OCI-LY7 (cell line): ENCODE results near the gene TNKS1BP1. TPM values are rescaled to one million over a fixed set of nuclear protein-coding genes. Genes with fewer than 3 reads are reported as not detected.

Source experiments
- BruUV-seq: library from RNA; stranded (reverse); fragments of 400-500 nt; replicated peaks from 2 replicates; lab custom pipeline; 2021; lab: Mats Ljungman, UMichigan
- CTCF ChIA-PET: fragments of 300-600 bp; sonication (Branson Sonifier 250); formaldehyde crosslinking; loops from one replicate; lab custom pipeline; 2022; ENCODE audit warnings: antibody characterized with exemption; ENCODE audit not compliant: unreplicated experiment; lab: Charles Lee
- POLR2A ChIA-PET: fragments of 300-600 bp; sonication (Branson Sonifier 250); formaldehyde crosslinking; loops from one replicate; lab custom pipeline; 2022; ENCODE audit warnings: antibody characterized with exemption; lab: Charles Lee
- DNase-seq: peaks from one replicate; pipeline ENCODE4 v3.0.0-alpha.2; 2015; ENCODE audit warnings: low spot score
- H2AFZ ChIP-seq: fragments of 200-600 bp; sonication (generic), shearing (Covaris generic); 2 replicates; pipeline ENCODE4 v1.6.1; 2014; ENCODE audit warnings: mild to moderate bottlenecking, antibody characterized with exemption, low read length, moderate library complexity
- H3K27ac ChIP-seq: fragments of 200-600 bp; sonication (generic); 2 replicates; pipeline ENCODE4 v1.5.1; 2014; ENCODE audit warnings: mixed run types, low read depth, mild to moderate bottlenecking, moderate library complexity, low read length, inconsistent platforms; ENCODE audit not compliant: poor library complexity, severe bottlenecking
- H3K36me3 ChIP-seq: fragments of 200-600 bp; sonication (generic); 2 replicates; pipeline ENCODE4 v1.6.1; 2014; ENCODE audit warnings: mild to moderate bottlenecking, antibody characterized with exemption, low read length, moderate library complexity, mixed read lengths; ENCODE audit not compliant: insufficient read depth
- H3K4me1 ChIP-seq: fragments of 200-600 bp; sonication (generic); 2 replicates; pipeline ENCODE4 v1.5.1; 2014; ENCODE audit warnings: mild to moderate bottlenecking, low read length; ENCODE audit not compliant: insufficient read depth, poor library complexity, severe bottlenecking
- H3K4me2 ChIP-seq: fragments of 200-600 bp; sonication (generic); 2 replicates; pipeline ENCODE4 v1.6.1; 2014; ENCODE audit warnings: mild to moderate bottlenecking, low read length
- H3K4me3 ChIP-seq: fragments of 200-600 bp; sonication (generic); 2 replicates; pipeline ENCODE4 v1.5.1; 2014; ENCODE audit warnings: mild to moderate bottlenecking, low read depth, low read length; ENCODE audit not compliant: poor library complexity, severe bottlenecking
- H3K79me2 ChIP-seq: fragments of 200-600 bp; sonication (generic); 2 replicates; pipeline ENCODE4 v1.6.1; 2016; ENCODE audit warnings: low read depth, mild to moderate bottlenecking, low read length, moderate library complexity, mixed read lengths; ENCODE audit not compliant: insufficient read depth
- H3K9me2 ChIP-seq: fragments of 200-600 bp; sonication (generic); 2 replicates; pipeline ENCODE4 v1.6.1; 2016; ENCODE audit warnings: mild to moderate bottlenecking, low read length, mixed read lengths; ENCODE audit not compliant: insufficient read depth
- H3K9me3 ChIP-seq: fragments of 200-600 bp; sonication (generic); 2 replicates; pipeline ENCODE4 v1.6.1; 2014; ENCODE audit warnings: mild to moderate bottlenecking, mixed run types, low read length, mixed read lengths
- H4K20me1 ChIP-seq: fragments of 200-600 bp; sonication (generic); 2 replicates; pipeline ENCODE4 v1.6.1; 2014; ENCODE audit warnings: mild to moderate bottlenecking, antibody characterized with exemption, low read length, moderate library complexity, mixed read lengths; ENCODE audit not compliant: insufficient read depth
- EZH2phosphoT487 ChIP-seq: fragments of 200-600 bp; sonication (generic); IDR thresholded peaks from 2 replicates; pipeline ENCODE4 v1.6.1; 2018; ENCODE audit warnings: low read depth, borderline replicate concordance, mild to moderate bottlenecking, mixed run types, antibody characterized with exemption, low read length, moderate library complexity, mixed read lengths
- intact Hi-C: fragments of 100-400 bp; cut with micrococcal nuclease; formaldehyde crosslinking; loops from one replicate; pipeline ENCODE4 v1.10.0; 2022; ENCODE audit not compliant: unreplicated experiment
- total RNA-seq, 2 experiments: library from RNA; depleted of rRNA in 1 of 2; stranded (reverse); fragments of >200 nt in 1 of 2; shearing (Covaris generic) in 1 of 2; gene quantifications; 2 replicates each; pipeline ENCODE4 v1.2.3, GENCODE V29; 2014 to 2022
- TF ChIP-seq, protein P1 (sequence below): fragments of 200-600 bp; sonication (generic); conservative IDR thresholded peaks from 2 replicates; pipeline ENCODE4 v1.5.1; 2014; ENCODE audit warnings: mild to moderate bottlenecking, antibody characterized with exemption, low read length, moderate library complexity, mixed read lengths

TNKS1BP1 gene
- total RNA-seq, 2 experiments from 2014 or later: 5.3 to 16.4 TPM

- H2AFZ ChIP-seq: no peak overlapping the region
- no peaks in the 10 kb centered on the region for H3K36me3 ChIP-seq
- no peaks in the 10 kb centered on the region for H4K20me1 ChIP-seq
- H3K9me2 ChIP-seq: no peaks in the 10 kb centered on the region
- ChIA-PET POLR2A (interaction anchor here (0.6 kb wide), 1 partner anchor 20 kb away, joined by 3 read pairs; no protein-coding TSS in a partner anchor), CTCF (no interaction called here)
- no peak overlapping the region for H3K4me2 ChIP-seq
- no peaks in the 10 kb centered on the region for H3K4me1 ChIP-seq
- H3K79me2 ChIP-seq: no peaks in the 10 kb centered on the region
- TF ChIP-seq, protein P1, sequence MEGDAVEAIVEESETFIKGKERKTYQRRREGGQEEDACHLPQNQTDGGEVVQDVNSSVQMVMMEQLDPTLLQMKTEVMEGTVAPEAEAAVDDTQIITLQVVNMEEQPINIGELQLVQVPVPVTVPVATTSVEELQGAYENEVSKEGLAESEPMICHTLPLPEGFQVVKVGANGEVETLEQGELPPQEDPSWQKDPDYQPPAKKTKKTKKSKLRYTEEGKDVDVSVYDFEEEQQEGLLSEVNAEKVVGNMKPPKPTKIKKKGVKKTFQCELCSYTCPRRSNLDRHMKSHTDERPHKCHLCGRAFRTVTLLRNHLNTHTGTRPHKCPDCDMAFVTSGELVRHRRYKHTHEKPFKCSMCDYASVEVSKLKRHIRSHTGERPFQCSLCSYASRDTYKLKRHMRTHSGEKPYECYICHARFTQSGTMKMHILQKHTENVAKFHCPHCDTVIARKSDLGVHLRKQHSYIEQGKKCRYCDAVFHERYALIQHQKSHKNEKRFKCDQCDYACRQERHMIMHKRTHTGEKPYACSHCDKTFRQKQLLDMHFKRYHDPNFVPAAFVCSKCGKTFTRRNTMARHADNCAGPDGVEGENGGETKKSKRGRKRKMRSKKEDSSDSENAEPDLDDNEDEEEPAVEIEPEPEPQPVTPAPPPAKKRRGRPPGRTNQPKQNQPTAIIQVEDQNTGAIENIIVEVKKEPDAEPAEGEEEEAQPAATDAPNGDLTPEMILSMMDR: no peak
- TF ChIP-seq EZH2phosphoT487: no peak
- intact Hi-C loops: no loop called here
- H3K4me3 ChIP-seq: no peak overlapping the region
- DNase-seq: no peak
- H3K9me3 ChIP-seq: no peaks in the 10 kb centered on the region
- H3K27ac ChIP-seq: no peak overlapping the region
- BruUV-seq: no TSS peak
These were observed 73.7 kb downstream of the TNKS1BP1 start for GRCh38 chr11:57251037-57251436.

Other genes with a start within 250 kb of the TNKS1BP1 start
- not detected in 2 replicates for gene LRRC55, start 143.0 kb downstream of the TNKS1BP1 start, total RNA-seq (2014; rRNA removed; shearing (Covaris generic))
- not detected in 2 replicates for gene LRRC55, start 143.0 kb downstream of the TNKS1BP1 start, total RNA-seq (2022)
- not detected in 2 replicates for gene APLNR, start 87.7 kb downstream of the TNKS1BP1 start, total RNA-seq (2014; rRNA removed; shearing (Covaris generic))
- not detected in 2 replicates for gene APLNR, start 87.7 kb downstream of the TNKS1BP1 start, total RNA-seq (2022)
- 146 and 185 TPM in 2 replicates for gene SSRP1, start 10.9 kb upstream of the TNKS1BP1 start, total RNA-seq (2014; rRNA removed; shearing (Covaris generic))
- gene SSRP1, start 10.9 kb upstream of the TNKS1BP1 start, total RNA-seq (2022): 216 and 221 TPM in 2 replicates
- gene P2RX3, start 13.4 kb upstream of the TNKS1BP1 start, total RNA-seq (2014; rRNA removed; shearing (Covaris generic)): not detected in 2 replicates
- not detected in 2 replicates for gene P2RX3, start 13.4 kb upstream of the TNKS1BP1 start, total RNA-seq (2022)
- gene PRG3, start 56.2 kb upstream of the TNKS1BP1 start, total RNA-seq (2014; rRNA removed; shearing (Covaris generic)): not detected in 2 replicates
- not detected in 2 replicates for gene PRG3, start 56.2 kb upstream of the TNKS1BP1 start, total RNA-seq (2022)
- gene PRG2, start 65.7 kb upstream of the TNKS1BP1 start, total RNA-seq (2014; rRNA removed; shearing (Covaris generic)): 0.28 TPM in 1 of 2 replicates, not detected in the other
- gene PRG2, start 65.7 kb upstream of the TNKS1BP1 start, total RNA-seq (2022): 1.1 and 1.2 TPM in 2 replicates
- 38.4 and 41.3 TPM in 2 replicates for gene SLC43A3, start 102.2 kb upstream of the TNKS1BP1 start, total RNA-seq (2014; rRNA removed; shearing (Covaris generic))
- gene SLC43A3, start 102.2 kb upstream of the TNKS1BP1 start, total RNA-seq (2022): 55.5 and 62.1 TPM in 2 replicates
- gene RTN4RL2, start 135.6 kb upstream of the TNKS1BP1 start, total RNA-seq (2014; rRNA removed; shearing (Covaris generic)): 0.25 and 0.41 TPM in 2 replicates
- gene RTN4RL2, start 135.6 kb upstream of the TNKS1BP1 start, total RNA-seq (2022): 2.3 and 4.2 TPM in 2 replicates
- 47.1 and 61.1 TPM in 2 replicates for gene SLC43A1, start 190.8 kb upstream of the TNKS1BP1 start, total RNA-seq (2014; rRNA removed; shearing (Covaris generic))
- gene SLC43A1, start 190.8 kb upstream of the TNKS1BP1 start, total RNA-seq (2022): 78.6 and 87.0 TPM in 2 replicates
- 163 and 195 TPM in 2 replicates for gene TIMM10, start 205.8 kb upstream of the TNKS1BP1 start, total RNA-seq (2014; rRNA removed; shearing (Covaris generic))
- 204 and 258 TPM in 2 replicates for gene TIMM10, start 205.8 kb upstream of the TNKS1BP1 start, total RNA-seq (2022)
- gene SMTNL1, start 212.6 kb upstream of the TNKS1BP1 start, total RNA-seq (2014; rRNA removed; shearing (Covaris generic)): not detected in 2 replicates
- not detected in 2 replicates for gene SMTNL1, start 212.6 kb upstream of the TNKS1BP1 start, total RNA-seq (2022)
- gene UBE2L6, start 242.7 kb upstream of the TNKS1BP1 start, total RNA-seq (2014; rRNA removed; shearing (Covaris generic)): 64.7 and 68.9 TPM in 2 replicates
- 51.7 and 56.1 TPM in 2 replicates for gene UBE2L6, start 242.7 kb upstream of the TNKS1BP1 start, total RNA-seq (2022)